HG03378 (cell line): Measurements from ENCODE around the gene GTF3C2.
"Not testable (repeated sequence)": the region's sequence is repeated elsewhere in the genome, so short reads cannot be mapped to it uniquely, and the experiment has no call there.

Experiments used
- ATAC-seq: cut with Tn5 transposase; IDR thresholded peaks from one replicate; pipeline ENCODE4 v1.9.1; 2021; ENCODE audit warnings: mild to moderate bottlenecking, moderate library complexity; ENCODE audit not compliant: unreplicated experiment

The GTF3C2 gene

DNA sequence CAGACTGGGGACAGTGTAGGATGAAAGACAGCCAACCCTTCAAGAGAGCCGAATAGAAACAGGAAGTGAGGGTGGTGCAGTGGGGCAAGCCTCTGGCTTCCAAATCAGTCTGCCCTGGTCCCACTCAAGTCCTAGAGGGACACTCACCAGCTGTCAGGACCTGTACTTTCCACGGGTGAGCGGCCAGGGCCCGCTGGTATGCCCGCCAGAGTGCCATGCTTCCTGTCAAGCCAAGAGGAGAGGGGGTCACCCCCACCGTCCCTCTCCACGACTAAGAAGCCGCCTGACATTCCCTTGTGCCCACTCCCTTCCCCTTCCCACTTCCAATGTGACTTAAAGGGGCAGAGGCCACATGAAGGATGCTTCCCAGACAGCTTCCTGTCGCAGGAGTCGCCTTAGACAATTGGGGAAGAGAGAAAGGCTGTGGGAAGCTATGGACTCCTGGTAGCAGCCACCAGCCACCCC is 34.2 kb downstream of the GTF3C2 start:
- ATAC-seq, result no peak

DNA sequence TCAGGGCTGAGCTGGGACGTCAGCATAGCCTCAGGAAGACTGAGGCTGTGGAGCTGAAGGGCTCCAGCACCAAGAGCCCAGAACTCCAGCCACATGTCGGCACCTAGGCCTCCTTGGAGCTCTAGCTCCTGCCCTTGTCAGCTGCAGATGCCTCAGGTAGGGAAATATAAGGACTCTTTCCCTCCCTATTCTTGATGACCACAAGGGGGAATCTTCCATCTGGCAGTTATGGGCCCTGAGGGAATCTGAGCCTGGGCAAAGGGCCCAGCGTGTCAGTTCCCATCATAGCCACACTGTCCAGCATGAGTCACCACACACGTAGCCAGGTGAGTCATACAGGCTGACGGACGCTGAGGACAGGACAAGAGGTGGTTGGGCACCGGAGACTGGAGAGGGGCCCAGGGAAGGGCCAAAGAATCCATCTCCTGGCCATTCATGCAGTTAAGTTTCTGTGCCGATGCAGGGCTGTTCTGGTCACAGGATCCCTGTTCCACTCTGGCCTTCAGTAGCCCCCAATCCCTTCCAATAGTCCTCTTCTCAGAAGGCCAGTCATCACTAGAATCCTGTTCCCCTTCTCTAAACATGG is 35.5 kb downstream of the GTF3C2 start:
- no peak for ATAC-seq

DNA sequence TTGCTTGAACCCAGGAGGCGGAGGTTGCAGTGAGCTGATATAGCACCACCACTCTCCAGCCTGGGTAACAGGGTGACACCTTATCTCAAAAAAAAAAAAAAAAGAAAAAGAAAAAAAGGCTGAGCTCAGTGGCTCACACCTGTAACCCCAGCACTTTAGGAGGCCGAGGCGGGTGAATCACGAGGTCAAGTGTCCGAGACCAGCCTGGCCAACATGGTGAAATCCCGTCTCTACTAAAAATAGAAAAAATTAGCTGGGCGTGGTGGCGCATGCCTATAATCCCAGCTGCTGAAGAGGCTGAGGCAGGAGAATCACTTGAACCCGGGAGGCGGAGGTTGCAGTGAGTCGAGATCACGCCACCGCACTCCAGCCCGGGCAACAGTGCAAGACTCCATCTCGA is 36.7 kb downstream of the GTF3C2 start:
- ATAC-seq, result not testable (repeated sequence)

DNA sequence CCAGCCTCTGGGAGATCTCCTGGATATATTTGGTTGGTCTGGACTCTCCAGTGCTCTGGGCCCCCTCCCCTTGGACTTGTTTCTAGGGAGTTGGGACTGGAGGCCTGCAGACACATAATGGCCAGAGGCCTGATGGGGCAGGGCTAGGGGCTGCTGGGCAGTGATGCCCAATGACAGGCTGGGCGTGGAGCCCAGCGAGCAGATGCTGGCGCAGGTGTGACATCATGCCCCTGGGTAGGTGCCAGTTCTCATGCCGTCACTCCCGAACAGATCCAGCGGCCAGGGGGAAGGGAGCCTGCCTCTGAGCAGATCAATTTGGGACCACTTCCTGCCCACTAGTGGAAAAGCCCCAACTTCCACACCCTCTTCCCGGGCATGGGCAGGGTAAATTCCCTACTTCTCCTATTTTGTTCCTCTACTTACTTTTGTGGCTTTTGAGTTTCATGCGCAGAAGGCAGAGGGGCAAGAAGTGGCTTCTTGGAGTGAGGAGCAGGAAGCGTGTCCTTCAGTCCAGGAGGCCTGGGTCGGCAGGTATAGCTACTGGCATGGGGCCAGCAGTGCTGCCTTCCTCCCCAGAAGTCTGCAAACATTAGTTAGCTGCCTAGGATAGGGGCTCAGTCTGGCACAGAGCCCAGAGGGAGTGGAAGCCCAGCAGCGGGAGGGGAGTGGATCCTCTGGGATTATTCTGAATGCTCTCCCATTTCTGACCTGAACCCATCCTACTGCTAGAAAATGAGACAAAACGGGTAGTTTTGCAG is 39.7 kb downstream of the GTF3C2 start:
- no peak for ATAC-seq

DNA sequence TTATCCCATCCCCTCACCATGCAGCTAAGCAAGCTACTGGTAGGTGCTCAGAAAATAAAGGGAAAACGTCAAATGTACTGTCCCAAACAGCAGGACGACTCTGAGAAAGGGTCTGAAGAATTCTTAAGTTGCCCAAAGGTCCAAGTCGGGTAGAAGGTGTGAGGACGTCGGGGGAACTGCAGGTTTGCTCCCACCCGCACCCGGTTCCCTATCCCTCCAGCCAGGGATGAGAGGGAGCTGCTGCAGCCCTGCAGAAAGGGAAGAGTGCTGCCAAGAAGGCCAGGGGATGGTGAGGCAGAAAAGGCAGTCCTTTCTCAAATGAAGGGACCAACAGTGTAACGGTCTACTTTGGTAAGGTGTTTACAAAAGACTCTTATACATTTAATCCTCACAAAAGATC is 41.4 kb downstream of the GTF3C2 start:
- no peak for ATAC-seq

DNA sequence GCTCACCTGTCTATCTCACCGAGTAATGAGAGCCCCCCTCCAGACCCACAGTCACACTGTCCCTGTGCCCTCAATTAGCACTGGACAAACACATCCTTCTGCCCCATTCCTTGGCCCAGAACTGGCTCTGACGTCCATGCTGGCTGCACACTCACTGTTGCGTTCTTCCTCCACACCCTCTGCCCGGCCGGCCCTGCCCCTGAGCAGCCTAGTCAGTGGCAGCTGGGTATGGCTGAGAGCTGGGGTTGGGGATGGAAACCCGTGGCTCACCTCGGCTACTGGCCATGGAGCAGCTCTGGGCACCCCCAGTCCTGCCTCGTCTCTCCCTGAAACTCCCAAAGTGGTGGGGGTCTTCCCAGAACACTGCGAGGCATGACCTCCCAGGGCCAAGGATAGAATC is 41.9 kb downstream of the GTF3C2 start:
- ATAC-seq, result no peak

DNA sequence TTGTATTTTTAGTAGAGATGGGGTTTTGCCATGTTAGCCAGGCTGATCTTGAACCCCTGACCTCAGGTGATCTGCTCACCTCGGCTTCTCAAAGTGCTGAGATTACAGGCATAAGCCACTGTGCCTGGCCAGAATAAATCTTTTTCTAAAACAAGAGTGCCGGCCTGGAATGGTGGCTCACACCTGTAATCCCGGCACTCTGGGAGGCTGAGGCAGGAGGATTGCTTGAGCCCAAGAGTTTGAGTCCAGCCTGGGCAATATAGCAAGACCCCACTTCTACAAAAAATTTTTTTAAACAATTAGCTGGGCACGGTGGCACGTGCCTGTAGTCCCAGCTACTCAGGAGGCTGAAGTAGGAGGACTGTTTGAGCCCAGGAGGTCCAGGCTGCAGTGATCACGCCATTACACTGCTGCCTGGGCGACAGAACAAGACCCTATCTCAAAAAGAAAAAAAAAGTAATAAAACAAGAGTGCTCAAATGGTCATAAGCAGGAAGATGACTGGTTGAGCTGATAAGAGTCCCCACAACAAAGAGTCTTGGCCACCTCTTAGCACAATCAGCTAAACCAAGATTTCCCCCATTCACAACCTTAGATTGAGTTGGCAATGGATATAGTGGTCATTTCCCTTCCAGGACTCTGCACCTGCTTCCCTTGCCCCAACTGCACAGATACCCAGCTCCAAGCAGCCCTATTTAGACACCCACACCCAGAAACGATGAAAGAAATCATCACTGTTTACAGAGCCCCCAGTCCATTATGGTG is 42.5 kb downstream of the GTF3C2 start:
- no peak for ATAC-seq

DNA sequence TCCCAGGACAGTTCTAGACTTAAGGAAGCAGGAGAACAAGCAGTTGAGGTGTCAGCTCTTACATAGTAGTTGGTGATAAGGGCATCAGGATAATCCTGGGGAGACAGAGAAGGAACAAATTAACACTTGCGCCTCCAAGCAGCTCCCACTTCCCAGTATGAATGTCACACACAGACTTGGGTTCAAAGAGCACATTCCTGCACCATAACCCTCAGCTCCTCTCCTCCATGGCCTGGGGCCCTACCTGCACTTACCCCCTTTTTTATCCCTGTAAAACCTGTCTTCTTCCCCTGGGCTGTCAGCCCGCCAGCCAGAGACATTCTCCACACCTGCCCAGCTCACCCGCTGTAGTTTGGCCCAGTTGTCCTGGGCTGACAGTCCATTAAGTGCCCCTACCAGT is 44.4 kb downstream of the GTF3C2 start:
- no peak for ATAC-seq

DNA sequence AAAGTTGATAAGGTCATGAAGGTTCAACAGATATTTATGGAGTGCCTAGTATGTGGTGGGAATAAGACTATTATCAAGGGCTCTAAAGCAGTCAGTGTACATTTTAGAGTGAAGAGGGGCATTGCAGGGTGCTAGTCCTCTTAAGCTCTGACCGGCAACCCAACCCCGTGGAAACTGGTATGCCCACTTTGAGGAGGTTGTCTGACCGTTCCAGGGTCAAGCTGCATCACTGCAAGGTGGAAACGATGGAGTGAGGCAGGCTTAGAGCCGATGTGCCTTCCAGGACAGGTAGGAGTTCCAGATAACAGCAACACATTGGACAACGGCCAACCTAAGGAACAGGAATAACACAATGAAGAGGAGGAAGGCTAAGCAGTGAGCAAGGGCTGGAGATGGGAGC is 46.9 kb downstream of the GTF3C2 start:
- ATAC-seq, result no peak

DNA sequence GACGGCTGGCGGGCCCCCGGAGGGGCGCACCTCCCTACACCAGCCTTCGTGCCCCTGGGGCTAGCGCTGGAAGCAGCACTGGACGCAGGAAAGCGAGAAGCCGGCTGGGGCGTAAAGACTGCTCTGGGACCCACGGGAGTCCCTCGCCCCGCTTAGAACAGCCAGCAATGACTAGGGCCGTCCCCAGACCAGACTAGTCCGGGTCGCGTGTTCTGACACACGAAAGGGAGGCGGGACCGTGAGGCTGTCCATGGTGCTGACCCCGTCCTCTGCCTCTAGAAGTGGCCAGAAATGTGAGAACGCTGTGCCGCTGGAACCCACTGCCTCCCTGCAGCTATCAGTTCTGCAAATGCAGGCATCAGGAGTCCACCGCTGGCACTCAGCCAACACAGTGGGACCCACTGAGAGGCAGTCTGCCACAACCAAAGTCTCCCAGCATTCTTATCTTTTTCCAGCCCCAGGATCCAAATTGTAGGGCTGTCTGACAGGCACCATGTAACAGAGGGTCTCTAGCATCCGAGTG is 48.1 kb downstream of the GTF3C2 start, which contains the start of gene UCN:
TSS of gene UCN (minus strand) at position 87 of the 523 bp plus-strand sequence. CDS start 550 bp downstream, outside the sequence.
- ATAC-seq, result no peak

DNA sequence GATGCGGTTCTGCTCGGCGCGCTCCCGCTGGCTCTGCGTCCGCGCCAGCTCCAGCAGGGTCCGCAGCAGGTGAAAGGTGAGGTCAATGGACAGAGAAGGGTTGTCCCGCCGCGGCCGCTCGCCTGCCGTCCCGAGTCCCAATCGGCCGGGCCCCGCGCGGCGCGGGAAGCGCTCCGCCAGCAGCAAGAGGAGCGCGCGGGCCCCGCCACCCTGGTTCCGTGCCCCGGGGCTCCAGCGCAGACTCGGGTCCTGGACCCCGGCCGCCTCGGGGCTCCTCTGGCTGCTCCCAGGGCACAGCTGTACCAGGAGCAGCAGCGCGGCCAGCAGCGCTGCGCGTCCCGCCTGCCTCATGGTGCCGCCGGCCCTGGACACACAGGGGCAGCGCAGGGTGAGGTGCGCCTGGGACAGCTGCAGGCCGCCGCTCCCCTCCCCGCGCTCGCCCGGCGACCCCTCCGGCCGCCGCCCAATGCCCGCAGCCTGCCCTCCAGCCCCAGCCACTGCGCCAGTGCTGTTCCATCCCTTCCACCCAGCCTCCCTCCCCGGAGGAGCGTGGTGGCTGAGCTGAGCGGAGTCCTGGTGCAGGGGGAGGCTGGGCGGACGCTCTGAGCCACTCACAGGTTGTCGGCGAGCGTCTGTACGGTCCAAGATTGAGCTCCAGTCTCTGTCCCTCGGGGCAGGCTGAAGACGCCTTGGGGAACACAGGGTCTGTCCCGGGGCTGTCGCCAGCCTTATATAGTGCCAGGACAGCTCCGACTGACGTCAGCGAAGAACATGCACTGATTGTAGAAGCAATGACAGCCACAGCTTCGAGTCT is 48.8 kb downstream of the GTF3C2 start:
- no peak for ATAC-seq

DNA sequence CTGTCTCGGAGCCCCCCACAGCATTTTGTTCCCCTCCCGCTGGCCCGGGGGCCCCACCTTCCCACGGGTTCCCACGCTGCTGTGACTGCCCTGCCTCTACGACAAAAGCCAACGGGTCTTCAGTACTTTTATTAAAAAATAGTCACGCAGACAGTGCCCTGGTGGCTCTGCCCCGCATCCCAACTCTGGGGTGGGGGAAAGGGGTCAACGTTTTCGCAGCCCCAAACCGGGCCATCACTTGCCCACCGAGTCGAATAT is 49.3 kb downstream of the GTF3C2 start:
- ATAC-seq, result no peak

DNA sequence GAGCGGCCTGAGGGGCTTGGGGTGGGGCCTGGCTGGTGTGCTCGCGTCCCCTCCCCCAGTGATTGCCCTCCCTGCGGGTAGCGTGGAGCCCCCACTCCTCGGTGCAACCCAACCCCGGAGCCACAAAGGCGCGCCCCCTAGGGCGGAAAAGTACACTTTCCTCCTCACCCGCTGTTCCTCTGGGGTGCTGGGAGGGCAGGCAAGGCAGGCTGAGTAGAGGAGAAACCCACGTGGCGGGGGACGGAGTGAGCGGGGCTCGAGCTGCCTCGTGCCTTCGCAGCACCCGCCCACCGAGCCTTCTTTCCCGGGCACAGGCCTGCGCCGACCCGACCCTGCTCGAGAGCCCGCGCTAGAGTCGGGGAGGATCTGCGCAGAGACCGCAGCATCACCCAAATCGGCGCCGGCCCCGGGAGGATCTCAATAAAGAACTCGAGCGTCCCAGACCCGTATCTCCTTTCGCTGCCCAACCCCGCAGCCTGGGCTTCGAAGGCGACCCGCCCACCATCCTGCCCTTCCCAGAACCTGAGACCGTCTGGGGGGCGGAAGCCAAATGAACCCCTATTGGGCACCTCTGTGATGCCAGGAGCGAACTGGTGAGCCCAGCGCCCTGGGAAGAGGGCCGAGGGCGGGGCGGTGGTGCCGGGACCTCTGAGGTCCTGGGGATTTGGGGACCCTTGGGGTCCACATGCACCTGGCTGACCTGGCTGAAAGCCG is 49.8 kb downstream of the GTF3C2 start:
- no peak for ATAC-seq

DNA sequence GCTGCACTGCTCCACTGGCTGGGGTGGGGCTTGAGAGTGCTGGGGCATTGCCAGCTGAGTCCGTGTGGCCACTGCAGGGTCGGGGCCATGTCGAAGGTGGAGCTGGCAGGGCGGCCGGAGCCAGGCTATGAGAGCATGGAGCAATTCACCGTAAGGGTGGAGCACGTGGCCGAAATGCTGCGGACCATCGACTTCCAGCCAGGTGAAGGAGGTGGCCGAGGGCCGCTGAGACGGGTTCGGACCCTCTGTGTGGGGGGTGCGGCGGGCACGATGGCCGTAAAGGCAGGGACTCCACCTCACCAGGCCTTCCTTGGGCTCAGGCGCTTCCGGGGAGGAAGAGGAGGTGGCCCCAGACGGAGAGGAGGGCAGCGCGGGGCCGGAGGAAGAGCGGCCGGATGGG is 50.4 kb downstream of the GTF3C2 start:
- ATAC-seq, result no peak

DNA sequence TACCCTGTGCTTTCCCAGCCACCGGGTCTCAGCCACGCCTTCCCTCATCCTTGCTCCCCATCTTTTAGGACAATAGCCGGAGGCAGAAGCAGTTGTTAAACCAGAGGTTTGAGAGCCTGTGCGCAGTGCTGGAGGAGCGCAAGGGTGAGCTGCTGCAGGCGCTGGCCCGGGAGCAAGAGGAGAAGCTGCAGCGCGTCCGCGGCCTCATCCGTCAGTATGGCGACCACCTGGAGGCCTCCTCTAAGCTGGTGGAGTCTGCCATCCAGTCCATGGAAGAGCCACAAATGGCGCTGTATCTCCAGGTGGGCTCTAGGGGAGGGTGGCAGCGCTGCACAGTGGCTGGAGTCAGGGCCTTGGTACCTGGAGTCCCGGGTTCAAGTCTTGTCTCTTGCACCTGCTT is 51.0 kb downstream of the GTF3C2 start:
- no peak for ATAC-seq

DNA sequence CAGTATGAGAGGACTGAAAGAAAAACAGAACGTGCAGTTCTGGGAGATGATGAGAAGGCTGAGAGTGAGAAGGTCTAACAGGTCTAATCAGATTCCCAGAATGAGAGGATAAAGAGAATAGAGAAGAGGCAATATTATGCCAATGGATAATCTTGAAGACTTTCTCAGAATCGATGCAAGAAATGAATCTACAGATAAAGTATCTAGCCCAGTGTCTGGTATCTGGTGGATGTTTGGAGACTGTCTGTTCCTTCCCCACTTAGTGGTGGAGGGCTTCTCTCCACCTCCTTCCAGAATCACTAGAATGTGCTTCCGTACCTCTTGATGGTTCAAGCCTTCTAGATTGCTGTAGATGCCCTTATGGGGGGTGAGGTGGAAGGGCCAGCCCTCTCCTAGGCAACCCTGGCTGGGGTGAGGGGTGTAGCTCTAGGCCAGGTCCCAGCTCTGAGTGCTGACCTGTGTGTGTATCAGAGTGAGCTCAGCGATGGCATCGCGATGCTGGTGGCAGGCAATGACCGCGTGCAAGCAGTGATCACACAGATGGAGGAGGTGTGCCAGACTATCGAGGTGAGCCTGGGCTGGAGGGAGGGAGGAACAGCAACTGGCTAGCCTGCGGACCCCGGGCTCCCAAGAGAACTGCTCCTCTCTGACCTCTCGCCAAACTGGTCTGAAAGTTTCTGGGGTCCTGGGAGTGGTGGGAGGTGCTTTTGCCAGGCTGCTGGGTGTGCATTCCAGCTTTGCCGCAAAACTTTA is 51.9 kb downstream of the GTF3C2 start:
- no peak for ATAC-seq

DNA sequence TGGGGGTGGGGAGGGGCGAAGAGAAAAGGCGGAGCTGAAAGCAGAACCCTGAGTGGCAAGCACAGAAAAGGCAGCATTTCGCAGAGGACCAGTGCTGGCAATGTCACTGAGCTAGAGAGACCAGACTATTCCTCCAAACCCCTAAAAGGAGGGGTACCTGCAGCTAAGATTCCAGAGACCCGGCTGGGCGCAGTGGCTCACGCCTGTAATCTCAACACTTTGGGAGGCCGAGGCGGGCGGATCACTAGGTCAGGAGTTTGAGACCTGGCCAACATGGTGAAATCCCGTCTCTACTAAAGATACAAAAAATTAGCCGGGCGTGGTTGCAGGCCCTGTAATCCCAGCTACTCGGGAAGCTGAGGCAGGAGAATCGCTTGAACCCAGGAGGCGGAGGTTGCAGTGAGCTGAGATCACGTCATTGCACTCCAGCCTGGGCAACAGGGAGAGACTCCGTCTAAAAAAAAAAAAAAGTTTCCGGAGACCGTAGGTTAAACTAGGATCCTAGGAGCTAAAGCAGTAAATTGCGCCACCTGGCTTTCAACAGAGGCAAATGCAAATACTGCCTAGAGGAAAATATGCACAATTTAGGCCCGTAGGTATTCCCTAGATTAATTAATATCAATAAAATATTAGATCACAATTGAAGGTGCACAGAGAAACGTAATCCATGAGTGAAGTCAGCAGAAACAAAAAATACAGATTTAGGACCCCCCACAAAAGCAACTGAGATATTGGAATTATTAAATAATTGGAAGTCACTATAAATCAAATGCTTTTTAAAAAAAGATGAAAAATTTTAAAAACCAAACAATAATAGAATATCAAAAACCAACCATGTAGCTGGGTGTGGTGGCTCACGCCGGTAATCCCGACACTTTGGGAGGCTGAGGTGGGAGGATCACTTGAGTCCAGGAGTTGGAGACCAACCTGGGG is 53.2 kb downstream of the GTF3C2 start:
- ATAC-seq, result no peak

DNA sequence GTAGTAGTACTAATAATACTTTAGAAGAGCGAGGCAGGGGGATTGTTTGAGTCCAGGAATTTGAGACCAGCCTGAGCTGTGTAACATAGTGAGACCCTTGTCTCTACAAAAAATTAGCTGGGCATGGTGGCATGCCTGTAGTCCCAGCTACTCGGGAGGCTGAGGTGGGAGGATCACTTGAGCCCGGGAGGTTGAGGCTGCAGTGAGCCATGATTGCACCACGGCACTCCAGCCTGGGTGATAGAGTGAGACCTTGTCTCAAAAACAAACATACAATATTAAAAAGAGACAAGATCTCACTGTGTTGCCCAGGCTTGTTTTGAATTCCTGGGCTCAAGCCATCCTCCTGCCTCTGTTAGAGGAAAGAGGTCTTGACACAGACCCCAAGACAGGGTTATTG is 56.0 kb downstream of the GTF3C2 start:
- ATAC-seq, result not testable (repeated sequence)
